PC-9 (cell line): ENCODE data around the gene KIAA0232.

Experiments
- EZH2 ChIP-seq: fragments of 200-600 bp; sonication (generic); IDR thresholded peaks from 2 replicates; pipeline ENCODE4 v1.8.0; 2017; ENCODE audit warnings: antibody characterized with exemption, low read depth
- TF ChIP-seq, protein P1 (sequence below): fragments of 200-600 bp; sonication (generic); conservative IDR thresholded peaks from 2 replicates; pipeline ENCODE4 v1.6.1; 2017; ENCODE audit warnings: mixed run types, antibody characterized with exemption, mild to moderate bottlenecking, moderate library complexity

DNA sequence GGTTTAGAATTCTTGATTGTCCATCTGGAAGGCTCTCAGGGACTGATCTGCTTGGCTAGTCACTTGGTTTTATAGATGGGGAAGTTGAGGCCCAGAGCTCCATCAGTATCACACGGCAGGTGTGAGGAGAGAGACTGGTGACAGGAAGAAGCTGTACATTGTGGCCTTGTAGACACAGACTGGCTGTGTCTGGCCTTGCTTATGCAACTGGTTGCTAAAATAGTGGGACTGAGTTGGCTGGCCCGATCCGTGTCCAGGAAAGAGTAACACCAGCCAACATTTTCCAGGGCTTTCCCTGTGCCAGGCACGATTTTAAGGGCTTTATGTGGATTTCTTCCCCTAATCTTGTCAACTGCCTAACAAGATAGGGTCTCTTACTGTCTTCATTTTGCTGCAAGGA, 129.9 kb downstream of the KIAA0232 start:
- TF ChIP-seq, protein P1, sequence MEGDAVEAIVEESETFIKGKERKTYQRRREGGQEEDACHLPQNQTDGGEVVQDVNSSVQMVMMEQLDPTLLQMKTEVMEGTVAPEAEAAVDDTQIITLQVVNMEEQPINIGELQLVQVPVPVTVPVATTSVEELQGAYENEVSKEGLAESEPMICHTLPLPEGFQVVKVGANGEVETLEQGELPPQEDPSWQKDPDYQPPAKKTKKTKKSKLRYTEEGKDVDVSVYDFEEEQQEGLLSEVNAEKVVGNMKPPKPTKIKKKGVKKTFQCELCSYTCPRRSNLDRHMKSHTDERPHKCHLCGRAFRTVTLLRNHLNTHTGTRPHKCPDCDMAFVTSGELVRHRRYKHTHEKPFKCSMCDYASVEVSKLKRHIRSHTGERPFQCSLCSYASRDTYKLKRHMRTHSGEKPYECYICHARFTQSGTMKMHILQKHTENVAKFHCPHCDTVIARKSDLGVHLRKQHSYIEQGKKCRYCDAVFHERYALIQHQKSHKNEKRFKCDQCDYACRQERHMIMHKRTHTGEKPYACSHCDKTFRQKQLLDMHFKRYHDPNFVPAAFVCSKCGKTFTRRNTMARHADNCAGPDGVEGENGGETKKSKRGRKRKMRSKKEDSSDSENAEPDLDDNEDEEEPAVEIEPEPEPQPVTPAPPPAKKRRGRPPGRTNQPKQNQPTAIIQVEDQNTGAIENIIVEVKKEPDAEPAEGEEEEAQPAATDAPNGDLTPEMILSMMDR = no peak
- TF ChIP-seq EZH2 = no peak
